ENCODE results near the gene CD79B.

Gene CD79B

DNA sequence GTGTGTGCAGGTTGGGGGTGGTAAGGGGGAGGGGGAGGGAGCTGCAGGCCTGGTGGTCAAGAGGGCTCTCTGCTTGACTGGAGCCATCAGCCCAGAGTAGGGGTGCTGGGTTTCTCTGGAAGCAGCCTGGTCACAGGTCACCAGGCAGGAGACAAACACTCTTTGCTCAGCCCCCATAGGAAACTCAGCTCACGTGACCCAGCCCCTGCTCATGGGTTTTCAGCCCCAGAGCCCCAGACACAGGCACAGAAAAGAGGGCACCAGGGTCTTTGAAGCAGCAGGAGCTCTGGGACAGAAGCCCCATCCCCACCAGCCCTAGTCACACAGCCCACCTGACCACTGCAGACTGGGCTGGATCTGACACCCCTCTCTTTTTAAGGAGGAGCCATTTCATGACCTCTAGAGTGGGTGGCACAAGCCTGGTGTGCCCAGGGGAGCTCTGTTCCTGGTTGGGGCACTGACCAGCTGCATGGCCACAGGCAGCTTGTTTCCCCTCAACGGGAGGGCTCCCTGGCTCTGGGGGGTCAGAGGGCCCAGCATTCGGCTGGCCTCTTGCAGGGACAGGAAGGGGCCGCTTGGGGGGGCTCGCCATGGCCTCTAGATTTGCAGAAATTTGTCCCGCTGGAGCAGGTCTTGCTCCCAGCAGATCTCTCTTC, 13.8 kb upstream of the CD79B start:
- Mint-ChIP-seq H3K27me3 (no peaks in the 10 kb centered on the region), H3K36me3 (ENCODE audit: low read depth) (no peaks in the 10 kb centered on the region), H3K4me3 (no peak overlapping the region), H3K9me3 (no peaks in the 10 kb centered on the region), H3K27ac (no peak overlapping the region), H3K4me1 (ENCODE audit: low read depth) (peaks cover 19% of the 10 kb centered on the region)

DNA sequence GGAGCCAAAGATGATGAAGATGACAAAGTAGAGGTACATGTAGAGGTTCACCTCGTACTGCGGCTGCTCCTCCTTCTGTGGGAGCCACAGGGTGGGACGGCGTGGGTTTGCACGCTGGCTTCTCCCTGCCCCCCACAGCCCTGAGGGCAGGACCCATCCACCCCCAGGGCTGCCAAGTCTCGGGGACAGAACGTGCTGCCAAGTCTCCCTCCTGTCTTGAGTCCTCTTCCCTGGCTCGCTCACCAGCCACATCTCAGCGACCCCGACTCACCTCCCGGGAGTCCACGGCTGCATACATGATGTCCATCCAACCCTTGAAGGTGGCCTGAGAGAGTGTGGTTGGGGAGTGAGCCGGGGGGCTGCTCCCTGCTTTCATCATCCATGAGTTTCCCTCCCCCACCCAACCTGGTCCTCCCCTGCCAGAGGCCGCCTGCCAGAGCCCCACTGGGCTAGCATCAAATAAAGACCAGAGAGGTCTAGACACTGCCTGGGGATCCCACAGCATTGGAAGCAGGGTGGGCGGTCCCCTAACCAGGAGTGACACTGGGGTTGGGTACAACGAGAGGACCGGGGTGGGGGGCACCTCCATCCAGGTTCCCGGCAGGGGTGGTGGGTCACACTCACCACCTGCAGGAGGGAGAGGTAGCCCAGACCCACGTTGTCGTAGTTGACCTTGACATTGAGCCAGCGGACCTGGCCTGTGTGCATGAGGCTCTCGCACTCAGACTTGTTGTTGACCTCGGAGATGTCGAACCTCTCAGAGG, 12.8 kb upstream of the CD79B start:
- Mint-ChIP-seq H3K9me3 (no peaks in the 10 kb centered on the region), H3K36me3 (ENCODE audit: low read depth) (no peaks in the 10 kb centered on the region), H3K4me1 (ENCODE audit: low read depth) (peaks cover 19% of the 10 kb centered on the region), H3K27ac (no peak overlapping the region), H3K4me3 (no peak overlapping the region), H3K27me3 (no peaks in the 10 kb centered on the region)

DNA sequence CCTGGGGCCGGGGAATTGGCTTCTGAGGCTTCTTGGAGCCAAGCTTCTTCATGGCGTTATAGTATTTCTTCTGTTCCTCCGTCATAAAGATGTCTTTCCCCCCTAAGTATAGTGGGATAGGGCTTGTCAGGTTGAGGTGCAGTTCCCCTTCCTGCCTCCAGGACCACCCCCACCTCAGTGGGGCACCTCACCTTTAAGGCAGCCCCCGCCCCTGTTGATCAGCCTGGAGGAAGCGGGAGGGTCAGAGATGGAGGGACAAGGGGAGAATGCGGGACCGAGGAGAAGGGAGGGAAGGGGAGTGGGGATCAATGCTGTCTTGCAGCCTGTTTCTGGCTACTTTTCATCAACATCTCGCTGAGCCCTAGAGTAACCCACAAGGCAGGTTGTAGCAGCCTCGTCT, 11.6 kb upstream of the CD79B start:
- Mint-ChIP-seq H3K9me3 (no peaks in the 10 kb centered on the region), H3K36me3 (ENCODE audit: low read depth) (no peaks in the 10 kb centered on the region), H3K27me3 (no peaks in the 10 kb centered on the region), H3K27ac (no peak overlapping the region), H3K4me1 (ENCODE audit: low read depth) (peaks cover 23% of the 10 kb centered on the region), H3K4me3 (no peak overlapping the region)

DNA sequence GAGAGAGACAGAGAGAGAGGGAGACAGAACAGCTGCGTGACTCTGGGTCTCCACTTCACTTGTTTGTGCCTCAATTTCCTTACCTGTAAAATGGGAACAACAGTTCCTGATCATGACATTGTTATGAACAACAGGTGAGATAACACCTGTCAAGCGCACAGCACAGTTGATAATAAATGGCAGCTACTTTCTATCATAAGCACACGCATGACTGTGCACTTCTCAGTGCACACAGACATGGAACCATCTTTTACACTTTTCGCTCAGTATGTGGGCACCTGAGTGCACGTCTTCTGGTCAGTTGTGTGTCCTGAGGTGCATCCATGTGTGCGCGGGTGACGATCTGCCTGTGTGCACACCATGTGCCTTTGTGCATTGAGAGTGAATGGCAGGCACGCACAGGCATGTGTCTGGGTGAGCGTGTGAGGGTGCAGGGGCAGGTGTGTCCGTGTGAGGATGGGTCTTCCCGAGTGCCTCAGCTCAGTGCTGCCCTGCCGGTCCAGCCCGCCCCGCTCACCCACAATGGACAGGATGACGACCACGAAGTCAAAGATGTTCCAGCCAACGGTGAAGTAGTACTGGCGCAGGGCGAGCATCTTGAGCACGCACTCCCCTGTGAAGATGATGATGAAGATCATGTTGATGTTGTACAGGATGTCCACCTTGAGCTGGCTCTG, 10.3 kb upstream of the CD79B start:
- Mint-ChIP-seq H3K36me3 (ENCODE audit: low read depth) (no peaks in the 10 kb centered on the region), H3K9me3 (no peaks in the 10 kb centered on the region), H3K4me1 (ENCODE audit: low read depth) (peaks cover 26% of the 10 kb centered on the region), H3K27me3 (no peaks in the 10 kb centered on the region), H3K4me3 (no peak overlapping the region), H3K27ac (no peak overlapping the region)

DNA sequence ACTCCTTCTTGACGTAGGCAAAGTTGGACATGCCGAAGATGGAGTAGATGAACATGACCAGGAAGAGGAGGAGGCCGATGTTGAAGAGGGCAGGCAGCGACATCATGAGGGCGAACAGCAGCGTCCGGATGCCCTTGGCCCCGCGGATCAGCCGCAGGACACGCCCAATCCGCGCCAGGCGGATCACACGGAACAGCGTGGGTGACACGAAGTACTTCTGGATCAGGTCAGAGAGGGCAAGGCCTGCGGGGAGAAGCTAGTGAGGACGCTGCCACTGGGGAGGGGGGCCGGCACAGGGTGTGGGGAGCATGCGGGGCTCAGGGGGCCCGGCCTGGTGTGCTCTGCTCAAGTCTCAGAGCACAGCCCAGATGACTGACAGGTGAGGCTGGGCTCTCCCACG, 9.6 kb upstream of the CD79B start:
- Mint-ChIP-seq H3K4me1 (ENCODE audit: low read depth) (peaks cover 25% of the 10 kb centered on the region), H3K4me3 (no peak overlapping the region), H3K27ac (no peak overlapping the region), H3K36me3 (ENCODE audit: low read depth) (no peaks in the 10 kb centered on the region), H3K27me3 (no peaks in the 10 kb centered on the region), H3K9me3 (no peaks in the 10 kb centered on the region)

DNA sequence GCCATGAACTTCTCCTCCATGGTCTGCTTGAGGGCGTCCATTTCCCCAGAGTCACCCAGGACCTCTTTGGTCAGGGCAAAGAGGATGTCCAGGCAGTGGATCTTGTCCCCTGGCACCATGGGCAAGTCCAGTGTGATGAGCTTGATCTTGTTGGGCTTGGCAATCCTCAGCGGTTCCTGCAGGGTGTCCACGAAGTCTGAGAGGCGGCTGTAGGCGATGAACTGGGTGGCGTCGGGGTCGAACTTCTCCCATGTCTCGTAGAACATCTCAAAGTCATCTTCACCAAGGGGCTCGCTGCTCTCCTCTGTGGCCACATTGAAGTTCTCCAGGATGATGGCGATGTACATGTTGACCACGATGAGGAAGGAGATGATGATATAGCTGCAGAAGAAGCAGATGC, 9.0 kb upstream of the CD79B start:
- Mint-ChIP-seq H3K4me1 (ENCODE audit: low read depth) (peaks cover 19% of the 10 kb centered on the region), H3K4me3 (no peak overlapping the region), H3K9me3 (no peaks in the 10 kb centered on the region), H3K27ac (no peak overlapping the region), H3K27me3 (no peaks in the 10 kb centered on the region), H3K36me3 (ENCODE audit: low read depth) (no peaks in the 10 kb centered on the region)

DNA sequence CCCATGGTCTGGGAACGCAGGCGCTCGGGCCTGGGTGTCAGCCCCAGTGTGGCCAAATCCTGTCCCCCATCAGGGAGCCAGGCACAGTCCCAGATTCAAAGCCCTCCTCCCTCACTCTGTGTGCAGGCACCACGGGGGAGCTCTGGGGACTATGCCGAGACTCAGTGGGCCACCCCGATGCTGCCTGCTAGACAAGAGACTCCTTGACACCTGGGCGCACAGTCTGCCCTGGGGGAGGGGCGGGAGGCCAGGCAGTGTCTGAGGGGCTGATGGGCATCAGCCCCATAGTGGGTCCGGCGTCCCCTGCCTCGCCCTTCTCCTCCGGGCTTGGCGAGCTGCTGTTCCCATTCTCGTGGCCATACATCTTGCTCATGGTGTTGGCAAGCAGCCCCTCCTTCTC, 8.5 kb upstream of the CD79B start:
- peaks cover 14% of the 10 kb centered on the region for H3K4me1 Mint-ChIP-seq (ENCODE audit: low read depth)
- no peaks in the 10 kb centered on the region for H3K27me3 Mint-ChIP-seq
- no peaks in the 10 kb centered on the region for H3K36me3 Mint-ChIP-seq (ENCODE audit: low read depth)
- no peaks in the 10 kb centered on the region for H3K9me3 Mint-ChIP-seq
- no peak overlapping the region for H3K27ac Mint-ChIP-seq
- no peak overlapping the region for H3K4me3 Mint-ChIP-seq

DNA sequence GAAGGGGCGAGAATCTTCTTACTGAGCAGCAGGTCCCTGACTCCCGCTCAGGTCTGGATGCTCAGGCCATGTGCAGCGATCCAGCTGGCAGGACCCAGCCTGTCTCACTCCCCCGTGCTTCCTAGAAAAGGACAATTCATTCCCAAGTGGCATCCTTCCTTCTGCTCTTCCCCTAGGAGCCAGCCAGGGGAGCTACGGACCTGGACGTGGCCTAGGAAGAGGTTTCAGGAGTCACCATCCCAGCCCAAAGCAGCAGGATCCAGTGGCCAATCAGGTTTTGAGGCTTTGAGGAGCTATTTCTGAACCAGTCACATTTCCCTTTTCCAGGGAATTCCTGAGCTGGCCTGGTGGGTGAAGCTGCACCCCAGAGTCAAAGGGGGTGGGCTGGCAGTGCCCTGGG, 7.8 kb upstream of the CD79B start:
- H3K9me3 Mint-ChIP-seq: no peaks in the 10 kb centered on the region
- H3K27ac Mint-ChIP-seq: no peak overlapping the region
- H3K27me3 Mint-ChIP-seq: no peaks in the 10 kb centered on the region
- H3K4me1 Mint-ChIP-seq (ENCODE audit: low read depth): peaks cover 10% of the 10 kb centered on the region
- H3K4me3 Mint-ChIP-seq: no peak overlapping the region
- no peaks in the 10 kb centered on the region for H3K36me3 Mint-ChIP-seq (ENCODE audit: low read depth)

DNA sequence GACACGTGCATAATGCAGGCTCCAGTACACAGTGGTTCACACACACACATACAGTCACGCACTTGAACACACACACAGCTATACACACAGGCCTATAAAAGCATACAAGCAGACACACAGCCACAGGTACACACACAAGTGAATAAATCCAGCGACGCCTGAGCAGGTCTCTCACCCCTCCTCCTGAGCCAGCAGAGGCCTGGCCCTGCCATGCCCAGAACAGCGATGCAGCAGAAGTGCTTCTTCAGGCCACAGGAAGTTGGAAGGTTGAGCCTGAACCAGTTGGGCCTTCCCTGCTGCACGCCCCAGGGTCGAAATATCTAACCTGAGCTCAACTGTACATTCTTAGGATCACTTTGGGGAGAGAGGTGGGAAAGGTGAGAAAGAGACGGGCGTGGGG, 7.3 kb upstream of the CD79B start:
- Mint-ChIP-seq H3K36me3 (ENCODE audit: low read depth) (no peaks in the 10 kb centered on the region), H3K27ac (no peak overlapping the region), H3K4me1 (ENCODE audit: low read depth) (peaks cover 12% of the 10 kb centered on the region), H3K4me3 (no peak overlapping the region), H3K27me3 (no peaks in the 10 kb centered on the region), H3K9me3 (no peaks in the 10 kb centered on the region)

DNA sequence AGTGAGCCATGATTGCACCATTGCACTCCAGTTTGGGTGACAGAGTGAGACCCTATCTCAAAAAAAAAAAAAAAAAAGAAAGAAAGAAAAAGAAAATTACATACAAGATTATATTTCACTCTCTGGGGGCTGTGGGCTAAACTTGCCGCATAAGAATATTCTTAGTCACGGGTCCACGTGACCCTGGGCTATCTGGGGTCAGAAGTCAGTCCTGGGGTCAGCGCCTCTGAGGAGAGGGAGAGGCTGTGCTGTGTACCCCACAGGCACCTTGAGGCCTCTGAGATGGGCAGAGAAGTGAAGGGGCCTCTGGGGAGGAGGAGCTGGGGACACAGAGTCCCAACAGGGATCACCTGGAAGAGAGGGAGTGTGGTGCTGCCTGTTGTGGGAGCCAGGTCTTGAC, 5.8 kb upstream of the CD79B start:
- H3K4me3 Mint-ChIP-seq: no peak overlapping the region
- no peaks in the 10 kb centered on the region for H3K36me3 Mint-ChIP-seq (ENCODE audit: low read depth)
- H3K27me3 Mint-ChIP-seq: no peaks in the 10 kb centered on the region
- H3K27ac Mint-ChIP-seq: no peak overlapping the region
- no peaks in the 10 kb centered on the region for H3K9me3 Mint-ChIP-seq
- H3K4me1 Mint-ChIP-seq (ENCODE audit: low read depth): peaks cover 16% of the 10 kb centered on the region

DNA sequence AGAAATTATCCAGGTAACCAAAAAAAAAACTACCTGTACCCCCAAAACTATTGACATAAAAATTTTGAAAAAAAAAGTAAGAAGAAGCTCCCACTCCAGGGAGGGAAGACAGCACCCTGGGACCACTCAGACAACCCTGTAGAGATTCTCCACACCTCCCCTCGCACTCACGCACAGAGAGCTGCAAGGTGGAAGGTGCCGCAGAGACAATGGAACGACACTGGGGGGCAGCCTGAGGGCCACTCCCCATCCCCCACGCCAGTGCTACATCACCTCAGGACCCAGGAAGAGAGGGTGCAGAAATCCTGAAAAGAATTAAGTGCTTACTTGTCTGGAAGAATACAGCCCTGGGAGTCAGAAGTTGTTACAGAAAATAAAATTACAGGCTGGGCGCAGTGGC, 5.2 kb upstream of the CD79B start:
- H3K4me1 Mint-ChIP-seq (ENCODE audit: low read depth): peaks cover 21% of the 10 kb centered on the region
- H3K27me3 Mint-ChIP-seq: no peaks in the 10 kb centered on the region
- H3K9me3 Mint-ChIP-seq: no peaks in the 10 kb centered on the region
- no peak overlapping the region for H3K27ac Mint-ChIP-seq
- no peaks in the 10 kb centered on the region for H3K36me3 Mint-ChIP-seq (ENCODE audit: low read depth)
- no peak overlapping the region for H3K4me3 Mint-ChIP-seq

DNA sequence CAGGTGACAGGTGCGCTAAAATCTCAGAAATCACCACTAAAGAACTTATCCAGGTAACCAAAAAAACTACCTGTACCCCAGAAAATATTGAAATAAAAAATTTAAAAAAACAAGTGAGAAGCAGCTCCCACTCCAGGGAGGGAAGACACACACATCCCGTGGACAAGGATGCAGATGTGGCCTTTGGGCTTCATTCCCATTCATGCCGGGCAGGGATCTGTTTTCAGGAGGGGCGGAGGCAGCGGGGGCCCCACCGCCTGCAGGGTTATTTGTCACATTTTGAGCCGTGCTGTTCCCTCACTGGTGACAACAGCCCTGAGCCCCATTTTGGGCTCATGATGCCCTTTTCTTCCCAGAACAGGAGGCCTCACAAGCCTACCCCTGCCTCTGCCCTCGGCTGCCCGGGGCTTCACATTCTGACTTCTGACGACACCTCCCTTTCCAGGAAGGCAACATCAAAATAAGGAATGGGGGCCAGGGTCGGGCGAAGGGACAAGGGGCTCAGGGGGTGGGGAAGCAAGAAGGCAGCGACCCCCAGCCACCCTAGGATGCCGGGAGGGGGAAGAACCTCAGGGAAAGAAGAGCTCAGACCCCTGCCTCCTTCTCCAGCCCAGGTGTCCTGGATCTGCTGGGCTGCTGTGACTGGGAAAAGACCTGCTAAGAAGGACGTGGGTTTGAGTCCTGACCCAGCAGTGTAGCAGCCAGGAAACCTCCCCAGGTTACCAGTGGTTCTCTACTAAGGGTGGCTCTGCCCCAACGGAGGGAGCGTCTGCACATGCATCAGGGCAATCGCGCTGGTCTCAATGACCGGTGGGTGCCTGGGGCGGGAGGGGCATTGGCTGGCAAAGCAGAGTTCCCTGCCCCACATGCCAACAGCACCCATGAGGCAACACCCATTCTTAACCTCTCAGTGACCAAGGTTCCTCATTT, 2.3 kb upstream of the CD79B start:
- Mint-ChIP-seq H3K9me3 (no peaks in the 10 kb centered on the region), H3K4me1 (ENCODE audit: low read depth) (peaks cover 35% of the 10 kb centered on the region), H3K27ac (no peak overlapping the region), H3K27me3 (no peaks in the 10 kb centered on the region), H3K36me3 (ENCODE audit: low read depth) (no peaks in the 10 kb centered on the region), H3K4me3 (no peak overlapping the region)

DNA sequence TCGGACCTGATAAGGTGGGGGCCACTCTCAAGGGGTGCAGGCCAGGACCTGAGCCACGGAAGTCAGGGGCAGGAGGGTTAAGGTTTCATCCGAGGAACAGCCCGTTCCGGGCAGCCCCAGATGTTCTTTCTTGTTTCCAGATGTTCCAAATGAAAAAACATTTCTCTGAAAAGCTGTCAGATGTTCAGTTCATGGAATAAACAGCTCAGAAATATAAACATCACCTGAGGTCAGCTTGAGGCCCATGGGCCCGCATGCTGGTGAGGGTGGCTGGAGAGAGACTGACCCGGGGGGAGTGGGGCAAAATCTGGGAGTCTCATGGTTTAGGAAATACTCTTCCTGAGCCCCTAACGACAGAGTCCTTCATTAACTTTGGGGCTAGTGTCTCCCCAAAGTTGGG, 1.5 kb upstream of the CD79B start:
- no peaks in the 10 kb centered on the region for H3K9me3 Mint-ChIP-seq
- no peak overlapping the region for H3K4me3 Mint-ChIP-seq
- H3K36me3 Mint-ChIP-seq (ENCODE audit: low read depth): no peaks in the 10 kb centered on the region
- peaks cover 30% of the 10 kb centered on the region for H3K4me1 Mint-ChIP-seq (ENCODE audit: low read depth)
- H3K27ac Mint-ChIP-seq: no peak overlapping the region
- H3K27me3 Mint-ChIP-seq: no peaks in the 10 kb centered on the region

DNA sequence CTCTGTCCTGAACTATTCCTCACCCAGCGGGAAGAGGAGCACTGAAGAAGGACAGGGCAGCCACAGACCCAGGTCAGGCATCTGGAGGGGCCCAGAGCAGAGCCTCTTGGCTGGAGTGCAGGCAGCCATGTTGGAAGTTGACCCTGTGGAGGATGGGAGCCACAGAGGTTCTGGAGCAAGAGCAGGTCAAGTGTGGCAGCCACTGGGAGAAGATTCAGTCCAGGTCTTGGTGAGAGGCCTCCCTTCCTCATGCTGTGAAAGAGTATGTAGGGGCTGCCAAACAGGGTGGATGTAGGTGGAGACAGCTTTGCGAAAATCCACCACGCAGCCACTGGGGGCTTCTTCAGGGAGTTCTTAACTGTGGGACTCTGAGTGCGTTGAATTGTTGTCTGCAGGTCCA, 590 bp upstream of the CD79B start:
- Mint-ChIP-seq H3K9me3 (no peaks in the 10 kb centered on the region), H3K36me3 (ENCODE audit: low read depth) (no peaks in the 10 kb centered on the region), H3K27ac (peak overlapping the region; percentile 74), H3K4me1 (ENCODE audit: low read depth) (peaks cover 28% of the 10 kb centered on the region), H3K27me3 (no peaks in the 10 kb centered on the region), H3K4me3 (peak overlapping the region; percentile 93)

Data from stimulated activated naive CD8-positive, alpha-beta T cell treated with anti-CD3 and anti-CD28 coated beads, Interleukin-15, Interleukin-2, amounts not matched to agents 100 ng/mL and 50 ng/mL, for 24 hours (primary cell).